WERI-Rb-1 (cell line): ENCODE measurements around the gene C17orf100.
"Not testable (repeated sequence)": the region's sequence is repeated elsewhere in the genome, so short reads cannot be mapped to it uniquely, and the experiment has no call there.

Source experiments
- DNase-seq: peaks from one replicate; pipeline ENCODE4 v3.0.0-alpha.2; 2020
- H3K27ac ChIP-seq: fragments of 250-450 bp; sonication (Bioruptor Pico); 2 replicates; pipeline ENCODE4 v1.5.1; 2020; ENCODE audit warnings: mild to moderate bottlenecking, moderate library complexity
- H3K27me3 ChIP-seq: fragments of 250-450 bp; sonication (Bioruptor Pico); 2 replicates; pipeline ENCODE4 v1.5.1; 2021; ENCODE audit warnings: mild to moderate bottlenecking, low read depth, moderate library complexity; ENCODE audit not compliant: insufficient read depth, severe bottlenecking
- H3K36me3 ChIP-seq: fragments of 250-450 bp; sonication (Bioruptor Pico); 2 replicates; pipeline ENCODE4 v1.5.1; 2020; ENCODE audit warnings: mild to moderate bottlenecking, moderate library complexity
- H3K4me3 ChIP-seq: 2 replicates; pipeline ENCODE4 v1.5.1; 2011; ENCODE audit warnings: low read depth, mild to moderate bottlenecking, control low read depth, low read length
- H3K9me3 ChIP-seq: fragments of 250-450 bp; sonication (Bioruptor Pico); 2 replicates; pipeline ENCODE4 v1.5.1; 2021; ENCODE audit warnings: mild to moderate bottlenecking, moderate library complexity; ENCODE audit not compliant: severe bottlenecking
- TF ChIP-seq, protein P1 (sequence below): IDR thresholded peaks from 2 replicates; pipeline ENCODE4 v1.5.1; 2011; ENCODE audit warnings: low read depth, mild to moderate bottlenecking, control low read depth, inconsistent platforms, low read length

The C17orf100 gene

DNA sequence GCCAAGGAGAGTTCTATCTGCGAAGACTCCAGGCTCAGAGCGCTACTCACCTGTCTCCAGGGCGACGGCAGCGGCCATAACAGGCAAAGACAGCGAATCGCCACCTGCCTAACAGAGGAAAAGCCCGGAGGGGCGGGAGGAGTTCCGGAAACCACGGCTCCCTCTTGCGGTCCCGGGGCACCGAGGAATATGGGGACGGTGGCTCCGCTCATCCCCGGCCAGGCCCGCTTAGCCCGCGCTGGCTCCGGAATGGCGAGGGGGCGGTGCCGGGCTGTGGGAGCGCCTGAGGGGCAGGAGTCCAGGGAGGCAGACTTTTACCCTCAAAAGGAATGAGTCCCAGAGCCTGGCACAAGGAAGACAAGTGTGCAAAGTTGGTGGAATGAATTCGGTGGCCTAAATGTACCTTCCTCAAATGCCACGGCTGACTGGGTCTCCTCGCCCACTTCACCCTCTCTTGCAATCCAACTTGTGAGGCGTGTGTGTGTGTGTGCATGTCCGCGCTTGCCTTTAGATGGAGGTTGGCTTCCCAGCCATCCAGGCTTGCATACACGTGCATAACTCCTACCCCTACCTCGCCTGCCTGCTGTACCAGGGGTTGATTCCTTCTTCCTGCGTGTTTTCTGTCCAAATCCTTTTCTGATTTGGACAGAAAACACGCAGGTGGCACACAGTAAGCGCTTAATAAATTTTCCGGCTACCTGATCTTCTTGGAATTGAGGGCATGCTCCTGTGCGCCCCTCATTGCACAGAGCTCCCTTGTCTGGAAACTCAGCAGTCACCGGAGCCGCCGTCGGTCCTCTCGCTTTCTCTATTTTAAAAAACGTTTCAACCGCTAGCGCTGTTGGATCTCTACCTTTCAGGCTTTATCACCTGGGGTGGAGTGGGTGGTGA is 3.5 kb downstream of the C17orf100 start:
- Histone ChIP-seq H3K4me3 (no peak overlapping the region), H3K27me3 (no peaks in the 10 kb centered on the region), H3K27ac (no peak overlapping the region), H3K36me3 (no peaks in the 10 kb centered on the region; the same call in 1 of the 2 replicates), H3K9me3 (peaks cover 3% of the 10 kb centered on the region)
- TF ChIP-seq, protein P1, sequence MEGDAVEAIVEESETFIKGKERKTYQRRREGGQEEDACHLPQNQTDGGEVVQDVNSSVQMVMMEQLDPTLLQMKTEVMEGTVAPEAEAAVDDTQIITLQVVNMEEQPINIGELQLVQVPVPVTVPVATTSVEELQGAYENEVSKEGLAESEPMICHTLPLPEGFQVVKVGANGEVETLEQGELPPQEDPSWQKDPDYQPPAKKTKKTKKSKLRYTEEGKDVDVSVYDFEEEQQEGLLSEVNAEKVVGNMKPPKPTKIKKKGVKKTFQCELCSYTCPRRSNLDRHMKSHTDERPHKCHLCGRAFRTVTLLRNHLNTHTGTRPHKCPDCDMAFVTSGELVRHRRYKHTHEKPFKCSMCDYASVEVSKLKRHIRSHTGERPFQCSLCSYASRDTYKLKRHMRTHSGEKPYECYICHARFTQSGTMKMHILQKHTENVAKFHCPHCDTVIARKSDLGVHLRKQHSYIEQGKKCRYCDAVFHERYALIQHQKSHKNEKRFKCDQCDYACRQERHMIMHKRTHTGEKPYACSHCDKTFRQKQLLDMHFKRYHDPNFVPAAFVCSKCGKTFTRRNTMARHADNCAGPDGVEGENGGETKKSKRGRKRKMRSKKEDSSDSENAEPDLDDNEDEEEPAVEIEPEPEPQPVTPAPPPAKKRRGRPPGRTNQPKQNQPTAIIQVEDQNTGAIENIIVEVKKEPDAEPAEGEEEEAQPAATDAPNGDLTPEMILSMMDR: no peak
- no peak for DNase-seq

DNA sequence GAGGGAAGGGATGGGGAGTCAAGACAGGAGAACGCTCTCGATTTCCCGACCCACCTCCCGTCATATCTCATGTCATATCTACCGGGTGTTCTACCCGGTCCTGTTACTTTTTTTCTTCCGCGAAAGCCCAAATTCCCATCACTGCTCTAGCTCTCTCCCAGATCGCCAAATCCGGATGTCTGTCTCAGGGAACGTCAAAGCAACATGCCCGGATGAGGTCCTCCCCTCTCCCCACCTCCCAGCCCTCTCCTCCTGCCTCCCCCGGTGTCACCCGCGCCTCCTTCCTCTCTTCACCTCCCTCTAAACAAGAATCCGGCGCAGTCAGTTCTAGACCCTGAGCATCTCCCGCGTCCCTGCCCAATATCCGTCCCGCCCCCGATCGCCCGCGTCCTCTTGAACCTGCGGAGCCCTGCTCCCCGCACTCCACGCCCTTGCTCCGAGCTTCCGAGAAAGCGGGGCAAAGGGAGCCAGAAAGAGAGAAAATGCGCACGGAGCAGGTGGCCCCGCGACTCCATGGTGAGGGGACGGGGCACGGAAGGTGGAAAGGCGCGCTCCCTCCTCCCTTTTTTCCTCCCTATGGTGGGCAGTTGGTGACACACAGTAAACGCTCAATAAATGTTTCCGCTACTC is 4.3 kb downstream of the C17orf100 start:
- not testable (repeated sequence) for H3K4me3 ChIP-seq, H3K9me3 ChIP-seq

DNA sequence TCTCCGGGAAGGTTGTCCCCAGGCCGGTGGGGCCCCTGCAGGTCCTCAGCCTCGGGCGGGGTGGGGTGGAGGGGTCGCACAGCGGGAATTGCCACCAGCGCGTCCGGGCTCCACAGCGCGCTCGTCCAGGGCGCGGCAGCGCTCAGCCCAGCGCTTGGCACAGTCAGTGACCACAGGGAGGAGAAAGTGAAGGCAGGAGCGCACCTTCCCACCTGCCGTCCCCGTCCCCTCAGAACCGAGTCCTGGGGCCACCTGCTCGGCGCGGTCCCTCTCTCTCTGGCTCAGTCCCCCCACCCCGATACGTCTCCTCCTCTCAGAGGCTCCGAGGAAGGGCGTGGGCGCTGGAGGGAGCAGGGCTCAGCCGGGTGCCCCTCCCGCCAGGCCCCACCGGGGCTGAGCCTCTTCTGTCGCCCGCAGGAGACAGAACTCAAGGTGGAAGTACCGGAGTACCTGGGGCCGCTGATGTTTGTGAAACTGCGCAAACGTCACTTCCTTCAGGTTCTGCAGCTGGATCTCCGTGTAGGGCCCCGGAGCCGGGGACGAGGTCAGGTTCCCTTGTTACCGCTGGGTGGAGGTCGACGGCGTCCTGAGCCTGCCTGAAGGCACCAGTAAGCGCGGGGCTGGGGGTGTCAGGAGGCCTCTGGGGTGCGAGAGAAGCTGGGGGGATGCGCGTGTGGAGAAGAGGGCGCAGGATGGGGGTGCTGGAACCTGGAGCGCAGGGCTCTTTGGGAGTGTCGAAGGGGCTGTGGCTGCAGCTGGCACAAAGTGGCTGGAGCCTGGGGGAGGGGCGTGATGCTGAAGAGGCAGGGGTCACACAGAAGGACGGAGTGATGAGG is 5.5 kb downstream of the C17orf100 start:
- H3K4me3 ChIP-seq, H3K27ac ChIP-seq, H3K9me3 ChIP-seq, H3K27me3 ChIP-seq, H3K36me3 ChIP-seq, DNase-seq: not testable (repeated sequence)

More for the DNA sequence above, 4.3 kb downstream of the C17orf100 start:
- not testable (repeated sequence) for H3K36me3 ChIP-seq, H3K27ac ChIP-seq, H3K27me3 ChIP-seq, DNase-seq

DNA sequence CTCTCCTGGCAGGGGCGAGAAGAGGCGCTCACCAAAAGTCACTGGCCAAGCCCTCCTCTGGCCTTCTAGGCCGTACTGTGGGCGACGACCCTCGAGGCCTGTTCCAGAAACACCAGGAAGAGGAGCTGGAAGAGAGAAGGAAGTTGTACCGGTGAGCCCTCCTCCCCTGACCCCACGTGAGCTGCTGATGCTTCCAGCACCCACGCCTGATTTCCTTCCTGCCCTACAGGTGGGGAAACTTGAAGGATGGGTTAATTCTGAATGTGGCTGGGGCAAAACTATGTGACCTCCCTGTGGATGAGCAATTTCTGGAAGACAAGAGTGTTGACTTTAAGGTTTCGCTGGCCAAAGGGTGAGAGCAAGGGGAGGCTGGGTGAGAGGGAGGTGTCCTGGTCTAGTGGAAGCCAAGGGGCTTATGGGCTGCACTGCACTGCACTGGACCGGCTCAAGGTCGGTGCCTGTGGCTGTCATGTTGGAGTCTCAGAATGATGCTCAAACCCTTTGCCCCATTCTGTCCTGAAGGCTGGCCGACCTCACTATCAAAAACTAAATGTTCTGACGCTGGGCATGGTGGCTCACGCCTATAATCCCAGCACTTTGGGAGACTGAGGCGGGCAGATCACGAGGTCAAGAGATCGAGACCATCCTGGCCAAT is 6.2 kb downstream of the C17orf100 start:
- no peaks in the 10 kb centered on the region for H3K9me3 ChIP-seq
- H3K4me3 ChIP-seq: no peak overlapping the region
- no peak overlapping the region for H3K27ac ChIP-seq
- H3K27me3 ChIP-seq: no peaks in the 10 kb centered on the region
- TF ChIP-seq, protein P1: no peak
- no peaks in the 10 kb centered on the region for H3K36me3 ChIP-seq
- no peak for DNase-seq

DNA sequence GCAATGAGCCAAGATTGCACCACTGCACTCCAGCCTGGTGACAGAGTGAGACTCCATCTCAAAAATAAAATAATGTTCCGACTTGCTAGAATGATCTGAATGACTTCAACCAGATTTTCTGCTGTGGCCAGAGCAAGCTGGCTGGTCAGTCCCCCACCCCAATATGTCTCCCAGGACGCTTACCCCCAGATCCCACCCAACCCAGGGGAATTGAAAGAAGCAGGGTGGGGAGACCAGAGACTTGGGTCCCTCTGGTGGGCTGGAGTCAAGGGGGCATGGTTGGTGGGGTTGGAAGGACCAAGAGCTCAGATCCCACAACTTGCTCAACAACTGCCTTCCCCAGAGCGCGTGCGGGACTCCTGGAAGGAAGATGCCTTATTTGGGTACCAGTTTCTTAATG is 6.8 kb downstream of the C17orf100 start:
- not testable (repeated sequence) for H3K27ac ChIP-seq, H3K36me3 ChIP-seq, H3K4me3 ChIP-seq

DNA sequence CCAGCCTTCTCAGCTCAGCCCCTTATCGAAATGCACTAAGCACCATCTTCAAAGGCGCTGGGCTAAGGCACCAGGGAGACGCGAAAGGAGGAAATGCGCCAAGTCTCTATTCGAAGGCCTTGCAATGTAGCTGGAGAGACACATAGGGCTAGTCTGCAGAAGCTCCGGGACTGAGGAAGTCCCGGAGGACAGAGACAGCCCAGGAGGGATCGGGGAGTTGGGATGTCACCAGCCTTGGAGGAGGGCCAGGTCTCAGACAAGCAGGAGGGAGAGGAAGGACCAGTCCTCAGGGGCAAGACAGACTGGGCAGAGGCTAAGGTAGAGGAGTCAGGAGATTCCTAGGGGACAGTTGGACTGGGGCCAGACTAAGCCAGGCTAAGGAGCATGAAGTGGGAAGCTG is 8.5 kb downstream of the C17orf100 start:
- Histone ChIP-seq H3K27me3 (no peaks in the 10 kb centered on the region), H3K9me3 (no peaks in the 10 kb centered on the region), H3K27ac (no peak overlapping the region), H3K36me3 (no peaks in the 10 kb centered on the region), H3K4me3 (no peak overlapping the region)
- TF ChIP-seq, protein P1: no peak
- no peak for DNase-seq

More for the DNA sequence above, 6.8 kb downstream of the C17orf100 start:
- H3K27me3 ChIP-seq, H3K9me3 ChIP-seq, DNase-seq: not testable (repeated sequence)
